Measurements from ENCODE around the gene SDCBP2.

Gene SDCBP2

DNA sequence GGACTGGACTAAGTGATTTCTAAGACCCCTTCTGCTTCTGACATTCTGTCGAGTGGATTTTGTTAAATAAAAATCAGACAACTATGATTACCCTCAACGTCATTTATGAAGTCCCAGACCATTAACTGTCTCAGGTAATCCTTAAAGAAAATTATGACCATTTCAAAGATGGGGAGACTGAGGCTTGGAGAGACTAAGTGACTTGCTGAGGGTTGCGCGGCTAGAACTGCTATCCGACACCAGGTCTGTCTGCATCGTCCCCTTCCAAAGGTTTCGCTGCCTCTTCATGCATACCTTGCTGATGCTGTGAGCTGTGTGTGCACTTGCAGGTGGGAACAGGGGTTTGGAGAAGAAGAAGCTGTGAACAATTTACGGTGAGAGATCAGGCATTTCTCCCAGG lies 59.7 kb downstream of the SDCBP2 start:
- Histone ChIP-seq H2BK5ac (ENCODE audit: low read length) (no peak overlapping the region), H3K4me3 (ENCODE audit: low read length in 2 of 2) (no peak overlapping the region), H2AK5ac (ENCODE audit: low read depth, low read length) (no peak overlapping the region), H2BK12ac (ENCODE audit: low read length) (no peak overlapping the region), H3K4me1 (ENCODE audit: control insufficient read depth in 2 of 2, insufficient read depth in 1 of 2, low read depth in 1 of 2, low read length in 2 of 2) (peaks cover 4 to 5% of the 10 kb centered on the region in 2 donors), H3K23ac (ENCODE audit: low read depth, low read length, poor library complexity) (no peak overlapping the region), H3K9ac (ENCODE audit: low read depth, low read length, poor library complexity) (no peak overlapping the region), H3K18ac (ENCODE audit: low read length) (no peak overlapping the region), H3K27me3 (ENCODE audit: control insufficient read depth in 3 of 3, insufficient read depth in 3 of 3, low read depth in 1 of 3, low read length in 3 of 3) (peaks cover 0 to 77% (median 11%) of the 10 kb centered on the region in 3 experiments), H2AFZ (ENCODE audit: low read length) (no peak overlapping the region), H3K4me2 (ENCODE audit: insufficient read depth, low read length, poor library complexity, severe bottlenecking) (no peak overlapping the region), H3K27ac (replicated peaks; ENCODE audit: low read length) (no peak overlapping the region), H3K4ac (ENCODE audit: low read length) (no peak overlapping the region), H2BK120ac (ENCODE audit: low read depth, low read length) (no peak overlapping the region), H3K9me3 (replicated peaks in 1 of 2; ENCODE audit: control insufficient read depth in 2 of 2, insufficient read depth in 1 of 2, low read depth in 1 of 2, low read length in 2 of 2) (no peaks in the 10 kb centered on the region), H3K14ac (ENCODE audit: low read length) (no peak overlapping the region), H2BK15ac (ENCODE audit: low read length) (no peak overlapping the region), H3K79me1 (ENCODE audit: low read depth, low read length) (no peaks in the 10 kb centered on the region), H4K8ac (ENCODE audit: low read depth, low read length) (no peak overlapping the region), H4K91ac (ENCODE audit: low read depth, low read length, poor library complexity) (no peak overlapping the region), H3K36me3 (replicated peaks in 1 of 2; ENCODE audit: control insufficient read depth in 2 of 2, insufficient read depth in 2 of 2, low read length in 2 of 2) (no peaks in the 10 kb centered on the region)
- no CpG with 5 or more reads among the region's 8 CpGs for WGBS, 2 donors (ENCODE audit: extremely low coverage in 2 of 2, insufficient read length in 2 of 2, insufficient replicate concordance in 1 of 2)
- DNase-seq (ENCODE audit: low spot score), result no peak

- Histone ChIP-seq H3K9me3 (replicated peaks in 1 of 2; ENCODE audit: control insufficient read depth in 2 of 2, insufficient read depth in 1 of 2, low read depth in 1 of 2, low read length in 2 of 2) (no peaks in the 10 kb centered on the region), H3K23ac (ENCODE audit: low read depth, low read length, poor library complexity) (no peak overlapping the region), H3K4me3 (ENCODE audit: low read length in 2 of 2) (peak overlapping the region in 1 of 2 donors; percentile 2), H4K8ac (ENCODE audit: low read depth, low read length) (no peak overlapping the region), H2BK15ac (ENCODE audit: low read length) (no peak overlapping the region), H2BK5ac (ENCODE audit: low read length) (no peak overlapping the region), H2BK12ac (ENCODE audit: low read length) (no peak overlapping the region), H4K91ac (ENCODE audit: low read depth, low read length, poor library complexity) (no peak overlapping the region), H3K18ac (ENCODE audit: low read length) (no peak overlapping the region), H2AFZ (ENCODE audit: low read length) (no peak overlapping the region), H3K79me1 (ENCODE audit: low read depth, low read length) (no peaks in the 10 kb centered on the region), H2AK5ac (ENCODE audit: low read depth, low read length) (no peak overlapping the region), H3K14ac (ENCODE audit: low read length) (no peak overlapping the region), H3K9ac (ENCODE audit: low read depth, low read length, poor library complexity) (no peak overlapping the region), H3K4me2 (ENCODE audit: insufficient read depth, low read length, poor library complexity, severe bottlenecking) (no peak overlapping the region), H3K27ac (replicated peaks; ENCODE audit: low read length) (no peak overlapping the region), H3K4me1 (ENCODE audit: control insufficient read depth in 2 of 2, insufficient read depth in 1 of 2, low read depth in 1 of 2, low read length in 2 of 2) (peaks cover 4 to 5% of the 10 kb centered on the region in 2 donors), H3K4ac (ENCODE audit: low read length) (no peak overlapping the region), H3K36me3 (replicated peaks in 1 of 2; ENCODE audit: control insufficient read depth in 2 of 2, insufficient read depth in 2 of 2, low read length in 2 of 2) (no peaks in the 10 kb centered on the region), H2BK120ac (ENCODE audit: low read depth, low read length) (no peak overlapping the region), H3K27me3 (ENCODE audit: control insufficient read depth in 3 of 3, insufficient read depth in 3 of 3, low read depth in 1 of 3, low read length in 3 of 3) (peaks cover 0 to 75% (median 11%) of the 10 kb centered on the region in 3 experiments)
- DNase-seq (ENCODE audit: low spot score), result no peak
- no CpG with 5 or more reads among the region's 3 CpGs for WGBS, 2 donors (ENCODE audit: extremely low coverage in 2 of 2, insufficient read length in 2 of 2, insufficient replicate concordance in 1 of 2)
These were observed 61.0 kb downstream of the SDCBP2 start for GRCh38 chr20:1267809-1268374.

DNA sequence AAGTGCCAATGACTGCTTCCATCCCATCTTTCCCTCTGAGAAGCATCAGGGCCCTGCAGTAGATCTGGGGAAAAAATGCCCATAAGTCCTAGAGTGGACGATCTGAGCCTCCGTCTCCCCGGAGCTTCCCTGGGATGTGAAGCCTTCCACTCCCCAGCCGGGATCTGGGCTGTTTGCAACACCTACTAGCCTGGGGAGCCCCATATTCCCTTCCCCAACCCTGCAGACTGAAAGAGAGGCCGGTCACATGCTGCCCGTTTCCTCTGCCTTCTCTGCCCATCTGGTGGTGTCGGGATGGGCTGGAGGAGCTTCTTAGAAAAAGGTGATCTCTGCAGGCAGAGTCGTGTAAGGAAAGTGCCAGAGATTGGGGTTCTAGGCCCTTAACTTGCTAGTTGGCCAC lies 61.8 kb downstream of the SDCBP2 start:
- Histone ChIP-seq H4K8ac (ENCODE audit: low read depth, low read length) (no peak overlapping the region), H2BK12ac (ENCODE audit: low read length) (no peak overlapping the region), H3K79me1 (ENCODE audit: low read depth, low read length) (no peaks in the 10 kb centered on the region), H3K36me3 (replicated peaks in 1 of 2; ENCODE audit: control insufficient read depth in 2 of 2, insufficient read depth in 2 of 2, low read length in 2 of 2) (no peaks in the 10 kb centered on the region), H3K23ac (ENCODE audit: low read depth, low read length, poor library complexity) (no peak overlapping the region), H2BK120ac (ENCODE audit: low read depth, low read length) (no peak overlapping the region), H2BK5ac (ENCODE audit: low read length) (no peak overlapping the region), H3K27me3 (ENCODE audit: control insufficient read depth in 3 of 3, insufficient read depth in 3 of 3, low read depth in 1 of 3, low read length in 3 of 3) (peaks cover 0 to 72% (median 11%) of the 10 kb centered on the region in 3 experiments), H3K9ac (ENCODE audit: low read depth, low read length, poor library complexity) (no peak overlapping the region), H2AK5ac (ENCODE audit: low read depth, low read length) (no peak overlapping the region), H4K91ac (ENCODE audit: low read depth, low read length, poor library complexity) (no peak overlapping the region), H2BK15ac (ENCODE audit: low read length) (no peak overlapping the region), H3K4me1 (ENCODE audit: control insufficient read depth in 2 of 2, insufficient read depth in 1 of 2, low read depth in 1 of 2, low read length in 2 of 2) (peaks cover 4 to 5% of the 10 kb centered on the region in 2 donors), H3K18ac (ENCODE audit: low read length) (no peak overlapping the region), H3K14ac (ENCODE audit: low read length) (no peak overlapping the region), H3K27ac (replicated peaks; ENCODE audit: low read length) (no peak overlapping the region), H3K9me3 (replicated peaks in 1 of 2; ENCODE audit: control insufficient read depth in 2 of 2, insufficient read depth in 1 of 2, low read depth in 1 of 2, low read length in 2 of 2) (no peaks in the 10 kb centered on the region), H3K4me2 (ENCODE audit: insufficient read depth, low read length, poor library complexity, severe bottlenecking) (no peak overlapping the region), H3K4me3 (ENCODE audit: low read length in 2 of 2) (peak overlapping the region in 1 of 2 donors; percentile 42), H2AFZ (ENCODE audit: low read length) (no peak overlapping the region), H3K4ac (ENCODE audit: low read length) (no peak overlapping the region)
- DNase-seq (ENCODE audit: low spot score), result no peak
- WGBS, 2 donors (ENCODE audit: extremely low coverage in 2 of 2, insufficient read length in 2 of 2, insufficient replicate concordance in 1 of 2), result no CpG with 5 or more reads among the region's 8 CpGs

- H2AK5ac ChIP-seq (ENCODE audit: low read depth, low read length), result no peak within 1 kb of the TSS
- no peaks in the 10 kb centered on the region for H3K9me3 ChIP-seq (replicated peaks in 1 of 2; ENCODE audit: control insufficient read depth in 2 of 2, insufficient read depth in 1 of 2, low read depth in 1 of 2, low read length in 2 of 2)
- no peak within 1 kb of the TSS for H3K4ac ChIP-seq (ENCODE audit: low read length)
- H3K79me1 ChIP-seq (ENCODE audit: low read depth, low read length), result no peaks in the 10 kb centered on the region
- no peak within 1 kb of the TSS for H3K23ac ChIP-seq (ENCODE audit: low read depth, low read length, poor library complexity)
- H3K4me1 ChIP-seq (ENCODE audit: control insufficient read depth in 2 of 2, insufficient read depth in 1 of 2, low read depth in 1 of 2, low read length in 2 of 2), result peaks cover 4 to 5% of the 10 kb centered on the region in 2 donors
- peak within 1 kb of the TSS; percentile 73 for H3K4me2 ChIP-seq (ENCODE audit: insufficient read depth, low read length, poor library complexity, severe bottlenecking)
- H2BK12ac ChIP-seq (ENCODE audit: low read length), result no peak within 1 kb of the TSS
- peak within 1 kb of the TSS; percentile 50 for H3K9ac ChIP-seq (ENCODE audit: low read depth, low read length, poor library complexity)
- H2BK15ac ChIP-seq (ENCODE audit: low read length), result no peak within 1 kb of the TSS
- peak within 1 kb of the TSS; percentile 98 for H2AFZ ChIP-seq (ENCODE audit: low read length)
- H3K27ac ChIP-seq (replicated peaks; ENCODE audit: low read length), result no peak within 1 kb of the TSS
- no peaks in the 10 kb centered on the region for H3K36me3 ChIP-seq (replicated peaks in 1 of 2; ENCODE audit: control insufficient read depth in 2 of 2, insufficient read depth in 2 of 2, low read length in 2 of 2)
- H4K91ac ChIP-seq (ENCODE audit: low read depth, low read length, poor library complexity), result no peak within 1 kb of the TSS
- H2BK120ac ChIP-seq (ENCODE audit: low read depth, low read length), result no peak within 1 kb of the TSS
- H3K18ac ChIP-seq (ENCODE audit: low read length), result peak within 1 kb of the TSS; percentile 89
- H3K14ac ChIP-seq (ENCODE audit: low read length), result no peak within 1 kb of the TSS
- H4K8ac ChIP-seq (ENCODE audit: low read depth, low read length), result no peak within 1 kb of the TSS
- H3K4me3 ChIP-seq (ENCODE audit: low read length in 2 of 2), result peak within 1 kb of the TSS; percentile 46 to 81
- H3K27me3 ChIP-seq (ENCODE audit: control insufficient read depth in 3 of 3, insufficient read depth in 3 of 3, low read depth in 1 of 3, low read length in 3 of 3), result peaks cover 0 to 71% (median 11%) of the 10 kb centered on the region in 3 experiments
- DNase-seq (ENCODE audit: low spot score), result peak; percentile 49
- no peak within 1 kb of the TSS for H2BK5ac ChIP-seq (ENCODE audit: low read length)
- no CpG with 5 or more reads among the region's 61 CpGs for WGBS, 2 donors (ENCODE audit: extremely low coverage in 2 of 2, insufficient read length in 2 of 2, insufficient replicate concordance in 1 of 2)
These were observed 62.6 kb downstream of the SDCBP2 start, which contains the start of gene SNPH for GRCh38 chr20:1266167-1266973. SNPH (plus strand) TSS chr20:1266294; CDS start chr20:1296240, 29,946 bp downstream.

All from neuronal stem cell (in vitro differentiated cells).